Nephron (organoid): ENCODE results near the gene BCAS3.
"Not testable (repeated sequence)": the region's sequence is repeated elsewhere in the genome, so short reads cannot be mapped to it uniquely, and the experiment has no call there.

Source experiments
- H3K27ac Mint-ChIP-seq, 3 experiments: 2 replicates each; pipeline ENCODE4 v1.8.0; 2020; ENCODE audit warnings: mixed read lengths in 3 of 3, mild to moderate bottlenecking in 2 of 3, moderate library complexity in 1 of 3
- H3K27me3 Mint-ChIP-seq: 2 replicates; pipeline ENCODE4 v1.8.0; 2021; ENCODE audit warnings: low read depth, mild to moderate bottlenecking, moderate library complexity, mixed read lengths
- H3K36me3 Mint-ChIP-seq: 2 replicates; pipeline ENCODE4 v1.8.0; 2020; ENCODE audit warnings: low read depth, mixed read lengths
- H3K4me1 Mint-ChIP-seq: 2 replicates; pipeline ENCODE4 v1.8.0; 2020; ENCODE audit warnings: mixed read lengths
- H3K4me3 Mint-ChIP-seq, 3 experiments: 2 replicates each; pipeline ENCODE4 v1.8.0; 2020; ENCODE audit warnings: mild to moderate bottlenecking in 3 of 3, mixed read lengths in 3 of 3, moderate library complexity in 2 of 3
- H3K9me3 Mint-ChIP-seq: 2 replicates; pipeline ENCODE4 v1.8.0; 2020; ENCODE audit warnings: mixed read lengths
- TF ChIP-seq, protein P1 (sequence below), 3 experiments: fragments of 200-600 bp; sonication (generic); IDR thresholded peaks; one replicate each; pipeline ENCODE4 v1.5.0; 2021; ENCODE audit warnings: antibody characterized with exemption in 3 of 3; ENCODE audit not compliant: unreplicated experiment in 3 of 3

The BCAS3 gene

DNA sequence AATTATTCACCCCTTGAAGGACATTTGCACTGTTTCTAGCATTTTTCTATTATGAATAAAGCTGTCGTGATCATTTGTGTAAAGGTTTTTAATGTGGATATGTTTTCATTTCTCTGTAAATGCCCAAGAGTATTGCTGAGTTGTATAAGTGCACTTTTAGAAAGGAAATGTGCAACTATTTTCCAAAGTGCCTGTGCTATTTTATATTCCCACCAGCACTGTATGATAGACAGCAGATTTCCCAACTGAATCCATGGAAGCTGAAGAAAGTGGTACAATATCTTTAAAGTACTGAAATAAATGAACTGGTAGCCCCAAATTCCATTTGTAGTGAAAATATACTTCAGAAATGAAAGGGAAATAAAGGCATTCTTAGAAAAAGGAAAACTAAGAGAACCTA lies 238.4 kb downstream of the BCAS3 start:
- Mint-ChIP-seq H3K36me3 (peaks cover 35% of the 10 kb centered on the region), H3K9me3 (peaks cover 30% of the 10 kb centered on the region), H3K27ac (no peak overlapping the region), H3K27me3 (no peaks in the 10 kb centered on the region), H3K4me1 (no peaks in the 10 kb centered on the region), H3K4me3 (no peak overlapping the region)
- TF ChIP-seq, protein P1, sequence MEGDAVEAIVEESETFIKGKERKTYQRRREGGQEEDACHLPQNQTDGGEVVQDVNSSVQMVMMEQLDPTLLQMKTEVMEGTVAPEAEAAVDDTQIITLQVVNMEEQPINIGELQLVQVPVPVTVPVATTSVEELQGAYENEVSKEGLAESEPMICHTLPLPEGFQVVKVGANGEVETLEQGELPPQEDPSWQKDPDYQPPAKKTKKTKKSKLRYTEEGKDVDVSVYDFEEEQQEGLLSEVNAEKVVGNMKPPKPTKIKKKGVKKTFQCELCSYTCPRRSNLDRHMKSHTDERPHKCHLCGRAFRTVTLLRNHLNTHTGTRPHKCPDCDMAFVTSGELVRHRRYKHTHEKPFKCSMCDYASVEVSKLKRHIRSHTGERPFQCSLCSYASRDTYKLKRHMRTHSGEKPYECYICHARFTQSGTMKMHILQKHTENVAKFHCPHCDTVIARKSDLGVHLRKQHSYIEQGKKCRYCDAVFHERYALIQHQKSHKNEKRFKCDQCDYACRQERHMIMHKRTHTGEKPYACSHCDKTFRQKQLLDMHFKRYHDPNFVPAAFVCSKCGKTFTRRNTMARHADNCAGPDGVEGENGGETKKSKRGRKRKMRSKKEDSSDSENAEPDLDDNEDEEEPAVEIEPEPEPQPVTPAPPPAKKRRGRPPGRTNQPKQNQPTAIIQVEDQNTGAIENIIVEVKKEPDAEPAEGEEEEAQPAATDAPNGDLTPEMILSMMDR (IDR thresholded peaks at IDR 0.05; ENCODE audit: unreplicated experiment in 3 of 3) = no peak

DNA sequence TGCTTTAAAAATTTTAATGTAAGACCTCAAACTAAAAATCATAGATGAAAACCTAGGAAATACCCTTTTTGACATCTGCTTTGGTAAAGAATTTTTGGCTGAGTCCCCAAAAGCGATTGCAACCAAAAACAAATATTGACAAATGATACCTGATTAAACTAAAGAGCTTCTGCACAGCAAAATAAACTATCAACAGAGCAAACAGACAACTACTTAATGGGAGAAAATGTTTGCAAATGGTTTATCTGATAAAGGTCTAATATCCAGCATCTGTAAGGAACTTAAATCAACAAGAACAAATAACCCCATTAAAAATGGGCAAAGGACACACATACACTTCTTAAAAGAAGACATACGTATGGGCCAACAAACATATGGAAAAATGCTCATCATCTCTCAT lies 242.5 kb downstream of the BCAS3 start:
- TF ChIP-seq, protein P1 (IDR thresholded peaks at IDR 0.05; ENCODE audit: unreplicated experiment in 3 of 3) = no peak
- Mint-ChIP-seq H3K4me1 (no peaks in the 10 kb centered on the region), H3K36me3 (peaks cover 27% of the 10 kb centered on the region), H3K9me3 (peaks cover 21% of the 10 kb centered on the region), H3K4me3 (no peak overlapping the region), H3K27me3 (no peaks in the 10 kb centered on the region), H3K27ac (no peak overlapping the region)

DNA sequence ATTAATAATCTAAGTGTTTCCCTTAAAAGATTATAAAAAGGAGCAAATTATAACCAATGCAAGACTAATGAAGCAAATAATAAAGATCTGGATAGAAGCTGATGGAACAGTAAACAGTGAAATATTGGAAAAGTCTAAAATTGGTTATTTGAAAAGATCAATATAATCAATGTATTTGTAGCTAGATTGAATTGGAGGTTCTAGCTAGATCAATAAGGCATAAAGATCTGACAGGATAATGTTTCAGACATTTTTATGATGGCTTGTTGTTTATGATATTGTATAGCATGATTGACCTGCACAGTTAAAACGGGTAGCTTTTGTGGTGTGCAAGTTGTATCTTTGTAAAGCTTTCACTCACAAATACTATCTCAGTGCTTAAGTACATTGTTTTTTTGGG lies 245.3 kb downstream of the BCAS3 start:
- no peaks in the 10 kb centered on the region for H3K4me1 Mint-ChIP-seq
- no peak overlapping the region for H3K27ac Mint-ChIP-seq
- H3K36me3 Mint-ChIP-seq = peaks cover 9% of the 10 kb centered on the region
- H3K9me3 Mint-ChIP-seq = peaks cover 6% of the 10 kb centered on the region
- H3K27me3 Mint-ChIP-seq = no peaks in the 10 kb centered on the region
- H3K4me3 Mint-ChIP-seq = no peak overlapping the region
- TF ChIP-seq, protein P1 (IDR thresholded peaks at IDR 0.05; ENCODE audit: unreplicated experiment in 3 of 3) = no peak

DNA sequence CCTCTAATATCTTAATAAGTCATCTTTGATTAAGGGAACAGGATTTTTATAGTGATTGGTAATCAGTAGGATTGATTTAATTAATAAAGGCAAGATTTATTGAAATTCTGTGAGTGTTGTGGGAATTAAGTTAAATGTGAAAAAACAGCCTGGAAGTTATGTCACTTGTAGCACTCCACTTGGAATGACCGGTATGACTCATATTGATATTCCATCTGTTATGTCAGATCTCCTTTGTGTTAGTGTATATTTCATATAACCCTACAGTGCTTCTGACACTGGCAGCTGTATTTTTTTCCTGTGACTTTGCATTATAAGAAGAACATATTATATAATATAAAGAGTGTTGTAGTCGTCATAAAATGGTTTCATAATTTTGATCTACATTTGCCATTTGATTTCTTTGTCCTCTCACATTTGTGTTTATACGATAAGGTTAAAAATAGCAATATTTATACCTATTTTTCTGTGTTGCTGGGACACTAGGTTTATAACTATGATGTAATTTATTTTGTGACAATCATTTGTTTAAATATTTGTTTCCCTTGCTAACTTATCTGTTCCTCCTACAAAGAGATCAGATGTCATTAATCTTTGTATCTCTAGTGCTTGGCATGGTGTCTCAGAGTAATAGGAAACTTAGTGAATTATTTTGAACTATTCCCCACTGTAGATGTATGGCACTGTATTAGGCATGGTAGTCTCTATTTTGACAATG lies 249.0 kb downstream of the BCAS3 start:
- H3K27ac Mint-ChIP-seq = no peak overlapping the region
- no peaks in the 10 kb centered on the region for H3K27me3 Mint-ChIP-seq
- no peaks in the 10 kb centered on the region for H3K4me1 Mint-ChIP-seq
- no peaks in the 10 kb centered on the region for H3K9me3 Mint-ChIP-seq
- H3K36me3 Mint-ChIP-seq = no peaks in the 10 kb centered on the region
- TF ChIP-seq, protein P1 (IDR thresholded peaks at IDR 0.05; ENCODE audit: unreplicated experiment in 3 of 3) = no peak
- no peak overlapping the region for H3K4me3 Mint-ChIP-seq

DNA sequence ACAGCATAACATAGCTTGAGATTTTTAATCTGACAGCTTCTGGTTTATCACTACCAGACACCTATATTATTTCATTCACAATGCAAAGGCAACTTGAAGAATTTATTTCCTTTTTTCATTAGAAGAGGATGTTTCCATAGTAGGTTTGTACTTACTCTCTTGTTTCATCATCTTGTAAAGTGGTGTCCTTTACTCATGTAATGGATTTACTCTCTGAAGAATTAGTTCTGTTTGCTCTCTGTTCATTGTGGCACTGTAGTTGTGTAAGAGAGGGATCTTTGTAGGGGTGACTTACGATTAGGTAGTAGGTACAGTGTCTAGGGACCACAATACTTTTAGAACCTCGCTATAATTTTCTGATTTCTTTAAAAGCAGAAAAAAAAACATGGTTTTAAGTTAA lies 256.1 kb downstream of the BCAS3 start:
- Mint-ChIP-seq H3K4me1 (no peaks in the 10 kb centered on the region), H3K27ac (no peak overlapping the region), H3K36me3 (no peaks in the 10 kb centered on the region), H3K9me3 (peaks cover 6% of the 10 kb centered on the region), H3K27me3 (no peaks in the 10 kb centered on the region), H3K4me3 (no peak overlapping the region)
- TF ChIP-seq, protein P1 (IDR thresholded peaks at IDR 0.05; ENCODE audit: unreplicated experiment in 3 of 3) = no peak

DNA sequence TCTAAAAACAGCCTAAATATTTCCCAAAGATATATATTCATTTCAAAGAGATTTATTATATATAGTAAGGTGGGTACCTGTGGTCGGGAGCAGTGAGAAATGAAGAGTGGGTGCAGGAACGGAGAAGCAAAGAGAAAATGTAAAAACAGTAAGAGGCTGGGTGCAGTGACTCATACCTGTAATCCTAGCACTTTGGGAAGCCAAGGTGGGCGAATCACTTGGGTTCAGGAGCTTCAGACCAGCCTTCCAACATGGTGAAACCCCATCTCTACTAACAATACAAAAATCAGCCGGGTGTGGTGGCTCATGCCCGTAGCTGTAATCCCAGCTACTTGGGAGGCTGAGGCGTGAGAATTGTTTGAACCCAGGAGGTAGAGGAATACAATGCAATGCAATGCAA lies 257.1 kb downstream of the BCAS3 start:
- Mint-ChIP-seq H3K36me3 (no peaks in the 10 kb centered on the region), H3K4me1 (no peaks in the 10 kb centered on the region), H3K27ac (no peak overlapping the region), H3K9me3 (peaks cover 6% of the 10 kb centered on the region), H3K4me3 (no peak overlapping the region), H3K27me3 (no peaks in the 10 kb centered on the region)
- TF ChIP-seq, protein P1 (IDR thresholded peaks at IDR 0.05; ENCODE audit: unreplicated experiment in 3 of 3) = no peak

DNA sequence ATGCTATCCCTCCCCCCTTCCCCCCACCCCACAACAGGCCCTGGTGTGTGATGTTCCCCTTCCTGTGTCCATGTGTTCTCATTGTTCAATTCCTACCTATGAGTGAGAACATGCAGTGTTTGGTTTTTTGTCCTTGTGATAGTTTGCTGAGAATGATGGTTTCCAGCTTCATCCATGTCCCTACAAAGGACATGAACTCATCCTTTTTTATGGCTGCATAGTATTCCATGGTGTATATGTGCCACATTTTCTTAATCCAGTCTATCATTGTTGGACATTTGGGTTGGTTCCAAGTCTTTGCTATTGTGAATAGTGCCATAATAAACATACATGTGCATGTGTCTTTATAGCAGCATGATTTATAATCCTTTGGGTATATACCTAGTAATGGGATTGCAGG lies 258.3 kb downstream of the BCAS3 start:
- not testable (repeated sequence) for H3K4me1 Mint-ChIP-seq, H3K27me3 Mint-ChIP-seq, H3K27ac Mint-ChIP-seq, H3K9me3 Mint-ChIP-seq, H3K36me3 Mint-ChIP-seq, H3K4me3 Mint-ChIP-seq
